ENCODE data around the gene ONECUT3. TPM values are rescaled to one million over a fixed set of nuclear protein-coding genes. Genes with fewer than 3 reads are reported as not detected.
"Not testable (repeated sequence)": the region's sequence is repeated elsewhere in the genome, so short reads cannot be mapped to it uniquely, and the experiment has no call there.

The ONECUT3 gene
- total and polyA plus RNA-seq, 4 experiments from 2014 or later: not detected

DNA sequence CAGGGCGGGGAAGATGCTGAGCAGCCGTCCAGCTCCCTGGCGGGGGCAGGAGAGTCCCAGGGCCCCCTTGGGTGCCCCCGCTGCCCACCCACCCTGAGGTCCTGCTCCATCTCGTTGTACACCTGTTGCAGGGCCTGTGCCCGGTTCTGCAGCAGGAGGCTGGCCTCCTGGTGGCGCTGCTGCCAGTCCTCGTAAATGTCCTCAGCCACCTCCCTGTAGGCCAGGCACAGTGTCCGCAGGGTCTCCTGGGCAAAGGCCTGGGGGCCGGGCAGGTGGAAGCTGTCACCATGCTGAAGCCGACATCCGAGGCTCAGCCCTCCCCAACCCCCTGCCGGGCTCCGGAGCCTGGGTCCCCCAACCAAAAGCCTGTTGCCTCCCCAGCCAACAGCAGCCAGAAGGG lies 38.6 kb downstream of the ONECUT3 start:
- Mint-ChIP-seq H3K36me3 (no peaks in the 10 kb centered on the region), H3K27ac (no peak overlapping the region), H3K4me1 (peaks cover 0 to 6% (median 3%) of the 10 kb centered on the region in 4 donors), H3K4me3 (no peak overlapping the region), H3K9me3 (peaks cover 0 to 3% (median 0%) of the 10 kb centered on the region in 8 donors), H3K27me3 (peaks cover 6 to 10% of the 10 kb centered on the region in 2 donors)
- CTCF ChIA-PET (ENCODE audit: partially characterized antibody): interaction anchor here (4.8 kb wide), 1 partner anchor 34 kb away, joined by 22 read pairs; no protein-coding TSS in a partner anchor
- no peaks in the 10 kb centered on the region for H3K9me3 ChIP-seq (ENCODE audit: control insufficient read depth in 1 of 2, low read length in 2 of 2)
- POLR2A ChIA-PET (ENCODE audit: partially characterized antibody): no interaction called here
- no peaks in the 10 kb centered on the region for H3K27me3 ChIP-seq (ENCODE audit: insufficient read depth, low read length)
- intact Hi-C loops (cut with micrococcal nuclease): no loop called here
- no peak overlapping the region for H3K4me3 ChIP-seq (ENCODE audit: low read length in 2 of 2)
- DNase-seq: peak in 1 of 5 donors; percentile 32
- H3K4me1 ChIP-seq (ENCODE audit: insufficient read depth, low read length): peaks cover 7% of the 10 kb centered on the region
- H3K27ac ChIP-seq (ENCODE audit: low read depth, low read length): no peak overlapping the region
- no peaks in the 10 kb centered on the region for H3K36me3 ChIP-seq (ENCODE audit: insufficient read depth, low read length)

DNA sequence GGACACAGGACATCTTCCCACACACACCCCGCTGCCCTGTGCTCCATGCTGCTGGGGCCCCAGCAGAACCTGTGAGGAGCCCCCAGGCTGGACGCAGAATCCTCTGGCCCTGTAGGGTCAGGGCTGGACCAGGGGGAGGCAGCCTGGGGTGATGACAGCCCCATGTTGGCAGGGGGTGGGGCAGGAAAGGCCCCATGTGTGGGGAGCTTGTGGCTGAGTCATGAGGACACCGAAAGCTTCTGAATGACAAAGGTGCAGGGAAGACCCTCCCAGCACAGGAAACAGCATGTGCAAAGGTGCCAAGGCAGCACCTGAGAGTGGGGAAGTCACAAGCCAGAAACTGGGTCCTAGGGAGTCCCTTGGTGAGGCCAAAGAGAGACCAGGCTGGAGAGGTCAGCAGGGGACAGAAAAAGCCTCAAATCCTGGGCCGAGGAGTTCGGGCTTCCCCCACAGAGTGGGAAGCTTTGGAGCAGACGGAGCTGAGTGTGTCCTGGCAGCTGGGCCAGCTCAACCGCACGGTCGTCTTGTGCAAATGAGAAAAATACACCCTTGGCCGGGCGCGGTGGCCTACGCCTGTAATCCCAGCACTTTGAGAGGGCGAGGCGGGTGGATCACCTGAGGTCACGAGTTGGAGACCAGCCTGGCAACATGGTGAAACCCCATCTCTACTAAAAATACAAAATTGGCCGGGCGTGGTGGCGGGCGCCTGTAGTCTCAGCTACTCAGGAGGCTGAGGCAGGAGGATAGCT lies 41.3 kb downstream of the ONECUT3 start:
- H3K27ac ChIP-seq (ENCODE audit: low read depth, low read length): no peak overlapping the region
- H3K27me3 Mint-ChIP-seq: peaks cover 0 to 4% of the 10 kb centered on the region in 2 donors
- H3K4me3 ChIP-seq (ENCODE audit: low read length in 2 of 2): no peak overlapping the region
- peaks cover 7% of the 10 kb centered on the region for H3K4me1 ChIP-seq (ENCODE audit: insufficient read depth, low read length)
- H3K27me3 ChIP-seq (ENCODE audit: insufficient read depth, low read length): no peaks in the 10 kb centered on the region
- ChIA-PET CTCF (ENCODE audit: partially characterized antibody) (interaction anchor here (0.5 to 4.8 kb wide), 5 partner anchors 12 to 249 kb away, joined by 3 to 22 read pairs (median 15); no protein-coding TSS in a partner anchor), POLR2A (ENCODE audit: partially characterized antibody) (no interaction called here)
- H3K9me3 ChIP-seq (ENCODE audit: control insufficient read depth in 1 of 2, low read length in 2 of 2): no peaks in the 10 kb centered on the region
- H3K27ac Mint-ChIP-seq: no peak overlapping the region
- peaks cover 0 to 6% (median 2%) of the 10 kb centered on the region in 4 donors for H3K4me1 Mint-ChIP-seq
- peak in 1 of 5 donors; percentile 36 for DNase-seq
- H3K36me3 ChIP-seq (ENCODE audit: insufficient read depth, low read length): no peaks in the 10 kb centered on the region
- no peaks in the 10 kb centered on the region for H3K36me3 Mint-ChIP-seq
- intact Hi-C loops (cut with micrococcal nuclease): no loop called here
- H3K4me3 Mint-ChIP-seq: no peak overlapping the region
- H3K9me3 Mint-ChIP-seq: peaks cover 0 to 3% (median 0%) of the 10 kb centered on the region in 8 donors

DNA sequence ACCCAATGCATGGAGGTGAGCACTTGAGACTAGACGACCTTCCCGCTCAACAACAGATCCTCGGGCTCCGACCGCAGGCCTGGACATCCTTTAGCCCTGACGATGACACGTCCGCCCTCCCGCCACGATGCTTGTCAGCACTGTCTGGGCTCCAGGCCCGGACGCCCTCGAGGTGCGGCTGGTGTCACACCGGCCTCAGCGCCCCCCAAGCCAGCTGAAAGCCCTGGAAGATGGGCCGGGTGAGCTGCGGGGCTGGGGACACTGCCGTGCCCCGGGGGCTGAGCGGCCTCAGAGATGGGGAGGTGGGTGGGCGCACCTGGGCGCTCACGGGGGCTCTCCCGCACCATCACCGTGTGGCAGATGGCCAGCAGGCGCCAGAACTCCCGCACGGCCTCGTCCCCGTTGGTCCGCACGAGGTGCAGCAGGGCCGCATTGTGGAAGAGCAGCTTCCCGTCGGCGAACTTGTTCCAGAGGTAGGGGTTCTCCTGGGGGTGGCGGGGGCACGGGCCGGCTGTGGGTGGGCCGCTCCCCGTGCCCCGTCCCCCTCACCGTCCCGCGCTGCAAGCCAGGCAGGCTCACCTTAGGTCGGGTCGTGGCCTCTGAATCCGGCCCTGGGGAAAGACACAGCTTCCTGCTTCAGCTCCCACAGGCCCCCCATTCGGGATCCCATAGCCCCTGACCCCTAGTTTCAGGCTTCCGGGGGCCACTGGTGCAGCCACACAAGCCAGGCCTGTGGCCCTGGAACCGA lies 43.3 kb downstream of the ONECUT3 start:
- intact Hi-C loops (cut with micrococcal nuclease): no loop called here
- ChIA-PET POLR2A (ENCODE audit: partially characterized antibody) (no interaction called here), CTCF (ENCODE audit: partially characterized antibody) (interaction anchor here (0.8 to 4.8 kb wide), 6 partner anchors 14 to 251 kb away, joined by 3 to 22 read pairs (median 4); no protein-coding TSS in a partner anchor)
- Mint-ChIP-seq H3K9me3 (peaks cover 0 to 3% (median 0%) of the 10 kb centered on the region in 8 donors), H3K4me1 (peaks cover 0 to 6% (median 2%) of the 10 kb centered on the region in 4 donors), H3K4me3 (no peak overlapping the region), H3K27ac (no peak overlapping the region), H3K36me3 (peaks cover 3 to 4% of the 10 kb centered on the region in 2 donors), H3K27me3 (peaks cover 0 to 4% of the 10 kb centered on the region in 2 donors)
- H3K4me3 ChIP-seq (ENCODE audit: low read length in 2 of 2): no peak overlapping the region
- DNase-seq: peak in 1 of 5 donors; percentile 1
- peaks cover 7% of the 10 kb centered on the region for H3K4me1 ChIP-seq (ENCODE audit: insufficient read depth, low read length)
- no peaks in the 10 kb centered on the region for H3K9me3 ChIP-seq (ENCODE audit: control insufficient read depth in 1 of 2, low read length in 2 of 2)
- no peak overlapping the region for H3K27ac ChIP-seq (ENCODE audit: low read depth, low read length)
- H3K36me3 ChIP-seq (ENCODE audit: insufficient read depth, low read length): no peaks in the 10 kb centered on the region
- H3K27me3 ChIP-seq (ENCODE audit: insufficient read depth, low read length): no peaks in the 10 kb centered on the region

DNA sequence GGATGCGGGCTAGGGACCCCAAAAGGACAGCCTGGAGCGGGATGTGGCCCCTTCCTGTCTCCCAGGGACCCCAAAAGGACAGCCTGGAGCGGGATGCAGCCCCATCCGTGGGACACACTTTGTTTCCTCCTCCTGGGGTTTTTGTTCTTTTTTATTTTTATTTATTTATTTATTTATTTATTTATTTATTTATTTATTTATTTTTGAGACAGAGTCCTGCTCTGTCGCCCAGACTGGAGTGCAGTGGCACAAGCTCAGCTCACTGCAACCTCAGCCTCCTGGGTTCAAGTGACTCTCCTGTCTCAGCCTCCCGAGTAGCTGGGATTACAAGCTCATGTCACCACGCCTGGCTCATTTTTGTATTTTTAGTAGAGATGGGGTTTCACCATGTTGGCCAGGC lies 44.0 kb downstream of the ONECUT3 start:
- CTCF ChIA-PET (ENCODE audit: partially characterized antibody): interaction anchor here (1.1 to 1.5 kb wide), 3 partner anchors 41 to 251 kb away, joined by 3 to 4 read pairs (median 3); no protein-coding TSS in a partner anchor

GRCh38 chr19:1799695-1800342 lies 46.5 kb downstream of the ONECUT3 start:
- Histone ChIP-seq H3K36me3 (ENCODE audit: insufficient read depth, low read length) (no peaks in the 10 kb centered on the region), H3K4me3 (ENCODE audit: low read length in 2 of 2) (no peak overlapping the region), H3K9me3 (ENCODE audit: control insufficient read depth in 1 of 2, low read length in 2 of 2) (no peaks in the 10 kb centered on the region), H3K27me3 (ENCODE audit: insufficient read depth, low read length) (no peaks in the 10 kb centered on the region), H3K27ac (ENCODE audit: low read depth, low read length) (no peak overlapping the region), H3K4me1 (ENCODE audit: insufficient read depth, low read length) (peaks cover 7% of the 10 kb centered on the region)
- intact Hi-C loops (cut with micrococcal nuclease): no loop called here
- CTCF ChIA-PET (ENCODE audit: partially characterized antibody): interaction anchor here (0.6 to 1.5 kb wide), 2 partner anchors 26 to 523 kb away, joined by 3 to 5 read pairs; no protein-coding TSS in a partner anchor
- H3K4me1 Mint-ChIP-seq: peaks cover 0 to 6% (median 2%) of the 10 kb centered on the region in 4 donors
- peaks cover 0 to 3% (median 0%) of the 10 kb centered on the region in 8 donors for H3K9me3 Mint-ChIP-seq
- peak in 1 of 5 donors; percentile 17 for DNase-seq
- peak overlapping the region in 1 of 7 donors; percentile 47 for H3K27ac Mint-ChIP-seq
- no peak overlapping the region for H3K4me3 Mint-ChIP-seq
- H3K36me3 Mint-ChIP-seq: peaks cover 3 to 4% of the 10 kb centered on the region in 2 donors
- POLR2A ChIA-PET (ENCODE audit: partially characterized antibody): no interaction called here
- peaks cover 0 to 4% of the 10 kb centered on the region in 2 donors for H3K27me3 Mint-ChIP-seq

More for the DNA sequence above, 44.0 kb downstream of the ONECUT3 start:
- H3K4me1 Mint-ChIP-seq; POLR2A ChIA-PET (ENCODE audit: partially characterized antibody); H3K27me3 Mint-ChIP-seq; H3K9me3 ChIP-seq (ENCODE audit: control insufficient read depth in 1 of 2, low read length in 2 of 2); H3K27ac Mint-ChIP-seq; H3K4me3 Mint-ChIP-seq; DNase-seq; H3K27me3 ChIP-seq (ENCODE audit: insufficient read depth, low read length); intact Hi-C loops (cut with micrococcal nuclease); H3K36me3 Mint-ChIP-seq; H3K4me3 ChIP-seq (ENCODE audit: low read length in 2 of 2); H3K36me3 ChIP-seq (ENCODE audit: insufficient read depth, low read length); H3K27ac ChIP-seq (ENCODE audit: low read depth, low read length); H3K4me1 ChIP-seq (ENCODE audit: insufficient read depth, low read length); H3K9me3 Mint-ChIP-seq: not testable (repeated sequence)

DNA sequence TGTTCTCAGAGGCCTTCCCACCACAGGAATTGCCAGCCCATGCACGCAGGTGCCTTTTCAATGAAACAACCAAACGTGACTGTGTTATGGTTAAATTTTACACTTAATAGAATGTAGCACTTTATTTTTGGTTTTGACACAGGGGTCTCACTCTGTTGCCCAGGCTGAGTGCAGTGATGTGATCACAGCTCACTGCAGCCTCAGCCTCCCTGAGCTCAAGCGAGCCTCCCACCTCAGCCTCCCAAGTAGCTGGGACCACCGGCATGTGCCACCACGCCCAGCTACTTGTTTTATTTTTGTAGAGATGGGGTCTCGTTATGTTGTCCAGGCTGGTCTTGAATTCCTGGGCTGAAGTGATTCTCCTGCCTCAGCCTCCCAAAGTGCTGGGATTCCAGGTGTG lies 51.6 kb downstream of the ONECUT3 start:
- CTCF ChIA-PET (ENCODE audit: partially characterized antibody): no interaction called here
- H3K27me3 Mint-ChIP-seq: no peaks in the 10 kb centered on the region

More for the DNA sequence above, 51.6 kb downstream of the ONECUT3 start:
- H3K4me3 Mint-ChIP-seq: no peak overlapping the region
- Histone ChIP-seq H3K27ac (ENCODE audit: low read depth, low read length) (no peak overlapping the region), H3K4me3 (ENCODE audit: low read length in 2 of 2) (no peak overlapping the region), H3K27me3 (ENCODE audit: insufficient read depth, low read length) (no peaks in the 10 kb centered on the region), H3K36me3 (ENCODE audit: insufficient read depth, low read length) (no peaks in the 10 kb centered on the region), H3K9me3 (ENCODE audit: control insufficient read depth in 1 of 2, low read length in 2 of 2) (no peaks in the 10 kb centered on the region), H3K4me1 (ENCODE audit: insufficient read depth, low read length) (no peaks in the 10 kb centered on the region)
- intact Hi-C loops (cut with micrococcal nuclease): no loop called here
- no peak overlapping the region for H3K27ac Mint-ChIP-seq
- peaks cover 3 to 4% of the 10 kb centered on the region in 2 donors for H3K36me3 Mint-ChIP-seq
- POLR2A ChIA-PET (ENCODE audit: partially characterized antibody): no interaction called here
- H3K9me3 Mint-ChIP-seq: no peaks in the 10 kb centered on the region
- no peaks in the 10 kb centered on the region for H3K4me1 Mint-ChIP-seq
- no peak for DNase-seq

Data from CD4-positive, alpha-beta memory T cell (primary cell).